NCI-H1694 treated with DMSO at 0.1 percent for 48 hours (cell line): ENCODE data around the gene KIF18B.

Source experiments
- DNase-seq: peaks from one replicate; lab custom pipeline; 2025; lab: John Stamatoyannopoulos, UW

The KIF18B gene

DNA sequence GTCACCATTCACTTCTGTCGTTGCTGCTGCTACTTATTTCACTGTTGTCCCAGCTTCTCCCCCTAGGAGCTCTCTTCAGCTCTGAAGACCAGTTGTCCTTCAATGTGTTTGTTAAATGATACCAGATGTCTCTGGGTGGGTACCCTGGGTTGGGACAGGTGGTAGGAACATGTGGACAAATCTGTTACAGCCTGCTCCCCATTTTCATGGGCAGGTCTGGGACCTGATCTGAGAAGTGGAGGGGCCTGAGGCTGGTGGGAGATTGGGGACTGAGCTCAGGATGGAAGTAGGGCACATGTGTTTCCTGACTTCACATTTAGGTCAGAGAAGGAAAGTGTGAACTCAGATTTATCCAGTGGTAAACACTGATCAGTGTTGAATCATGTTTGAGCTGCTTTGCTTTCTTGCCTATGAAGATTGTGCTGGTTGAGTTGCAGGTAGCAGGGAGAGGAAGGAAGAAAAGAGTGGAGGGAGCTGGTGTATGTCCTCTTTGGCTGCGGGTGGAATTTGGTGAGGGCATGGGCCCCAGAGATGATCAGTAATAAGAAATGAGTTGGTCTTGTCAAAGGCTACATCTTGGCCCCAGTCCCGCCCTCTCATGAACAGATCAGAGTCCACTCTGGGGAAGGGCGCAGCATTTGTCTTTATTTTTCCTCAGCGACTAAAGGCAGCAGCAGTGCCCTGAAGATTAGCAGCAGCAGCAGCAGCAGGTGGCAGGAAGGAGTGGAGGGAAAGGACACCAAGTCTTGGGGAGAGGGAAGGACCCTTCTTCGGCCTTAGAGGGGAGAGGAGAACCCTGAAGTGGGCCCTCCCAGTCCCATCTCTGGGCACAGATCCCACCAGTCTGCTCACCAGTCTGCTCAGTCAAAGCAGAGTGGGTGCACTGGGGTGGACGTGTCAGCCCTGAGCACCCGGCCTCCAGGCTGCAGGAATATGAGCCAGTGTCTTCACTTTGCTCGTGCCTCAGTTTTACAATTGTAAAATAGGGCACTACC is 42.3 kb downstream of the KIF18B start:
- peak; percentile 40 for DNase-seq

- no peak for DNase-seq
These were observed 43.3 kb downstream of the KIF18B start for GRCh38 chr17:44904001-44904984.

DNA sequence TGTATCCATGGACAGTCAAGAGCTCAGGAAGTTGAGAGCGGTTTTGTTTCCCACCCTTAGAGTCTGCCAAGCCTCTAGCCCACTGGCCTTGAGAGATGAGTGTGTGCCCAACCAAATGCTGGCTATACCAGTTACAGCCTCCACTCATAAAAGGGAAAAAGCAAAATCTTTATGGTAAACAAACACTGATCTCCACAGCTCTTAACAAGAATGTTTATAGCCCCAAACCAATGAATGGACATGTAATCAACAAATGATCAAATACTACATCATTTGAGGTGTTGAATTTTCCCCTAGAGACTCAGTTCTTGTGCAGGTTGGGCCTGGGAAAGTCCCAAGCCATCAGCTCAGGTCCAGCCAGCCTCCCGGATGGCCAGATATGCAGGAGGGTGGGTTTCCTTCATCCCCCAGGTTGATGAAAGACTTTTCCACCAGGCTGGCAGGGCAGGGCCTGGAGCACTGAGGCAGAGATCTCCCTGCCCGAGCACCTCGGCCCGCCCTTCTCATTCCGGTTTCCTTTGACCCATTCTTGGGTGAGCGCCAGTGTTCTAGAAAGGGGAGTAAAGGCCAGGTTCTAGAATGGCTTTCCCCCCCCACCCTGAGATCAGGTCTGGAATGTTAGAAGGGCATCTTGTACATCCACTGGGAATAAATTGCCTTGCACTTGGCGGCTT is 44.4 kb downstream of the KIF18B start:
- no peak for DNase-seq

DNA sequence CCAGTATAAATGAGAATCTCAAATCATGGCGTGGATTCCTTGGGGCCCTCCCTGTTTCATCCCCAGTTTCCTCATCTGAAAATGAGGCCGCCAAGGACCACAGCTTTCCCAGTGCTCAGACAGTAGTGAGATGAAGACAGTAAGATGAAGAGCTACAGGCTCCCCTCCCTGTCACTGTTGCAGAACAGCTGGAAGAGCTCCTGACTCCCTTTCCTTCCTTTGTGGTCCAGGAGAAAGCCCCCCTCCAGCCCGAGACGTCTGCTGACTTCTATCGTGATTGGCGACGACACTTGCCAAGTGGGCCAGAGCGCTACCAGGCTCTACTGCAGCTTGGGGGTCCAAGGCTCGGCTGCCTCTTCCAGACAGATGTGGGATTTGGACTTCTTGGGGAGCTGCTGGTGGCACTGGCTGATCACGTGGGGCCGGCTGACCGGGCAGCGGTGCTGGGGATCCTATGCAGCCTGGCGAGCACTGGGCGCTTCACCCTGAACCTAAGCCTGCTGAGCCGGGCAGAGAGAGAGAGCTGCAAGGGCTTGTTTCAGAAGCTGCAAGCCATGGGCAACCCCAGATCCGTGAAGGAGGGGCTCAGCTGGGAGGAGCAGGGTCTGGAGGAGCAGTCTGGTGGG is 45.3 kb downstream of the KIF18B start:
- DNase-seq, result no peak

- DNase-seq, result peak; percentile 67
These were observed 46.1 kb downstream of the KIF18B start for GRCh38 chr17:44901411-44901921.

- peak; percentile 86 for DNase-seq
These were observed 46.7 kb downstream of the KIF18B start for GRCh38 chr17:44900894-44901293.

- DNase-seq, result peak; percentile 87
These were observed 48.3 kb downstream of the KIF18B start, which contains the start of gene EFTUD2 for GRCh38 chr17:44899074-44899782. Gene EFTUD2, minus strand, starts transcription at chr17:44899445. Its CDS starts 4,924 bp downstream, at chr17:44894521.

DNA sequence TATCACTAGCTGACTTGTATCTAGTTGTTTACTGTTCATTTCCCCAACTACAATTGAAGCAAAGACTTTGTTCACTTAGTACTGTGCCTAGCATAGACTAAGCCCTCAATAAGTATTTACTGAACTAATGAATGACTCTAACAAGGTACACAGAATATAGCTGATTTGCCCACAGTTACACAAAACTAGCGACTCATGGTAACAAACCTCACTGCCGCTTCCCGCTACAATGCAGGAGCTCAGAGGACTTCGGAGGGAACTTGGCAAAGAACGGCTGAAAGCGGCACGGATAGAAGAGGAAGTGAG is 48.9 kb downstream of the KIF18B start:
- no peak for DNase-seq

DNA sequence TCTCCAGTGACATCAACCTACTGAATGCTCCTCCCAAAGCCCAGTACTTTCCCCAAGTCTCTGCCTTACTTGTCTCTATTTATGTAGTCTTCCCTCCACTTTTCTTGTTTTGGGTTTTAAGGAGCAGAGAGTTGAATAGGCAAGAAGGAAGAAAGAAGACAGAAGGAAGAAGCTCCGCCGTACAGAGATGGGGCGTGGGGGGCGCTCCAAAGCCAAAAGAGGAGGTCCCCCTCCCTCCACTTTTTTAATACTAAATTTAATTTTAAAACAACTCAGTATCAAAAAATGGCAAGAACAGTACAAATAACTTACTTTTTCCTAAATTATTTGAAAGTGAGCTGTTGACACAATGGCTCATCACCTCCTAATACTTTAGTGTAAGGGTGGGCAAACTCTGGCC is 52.9 kb downstream of the KIF18B start:
- no peak for DNase-seq

DNA sequence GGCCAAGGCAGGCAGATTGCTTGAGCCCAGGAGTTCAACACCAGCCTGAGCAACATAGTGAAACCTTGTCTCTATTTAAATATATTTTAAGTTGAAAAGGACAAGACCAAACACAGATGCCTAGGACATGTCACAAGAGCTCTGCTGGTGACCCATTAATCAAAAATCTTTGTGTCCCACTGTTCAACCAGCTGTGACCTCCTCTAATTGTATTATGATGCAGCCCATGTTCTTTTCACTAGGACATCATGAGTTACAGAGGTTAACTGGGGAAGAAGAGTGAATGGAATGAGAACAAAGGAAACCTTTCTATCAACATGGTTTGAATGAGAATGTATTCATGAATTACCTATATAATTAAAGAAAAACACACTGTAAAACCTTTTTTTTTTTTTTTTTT is 55.3 kb downstream of the KIF18B start:
- no peak for DNase-seq

DNA sequence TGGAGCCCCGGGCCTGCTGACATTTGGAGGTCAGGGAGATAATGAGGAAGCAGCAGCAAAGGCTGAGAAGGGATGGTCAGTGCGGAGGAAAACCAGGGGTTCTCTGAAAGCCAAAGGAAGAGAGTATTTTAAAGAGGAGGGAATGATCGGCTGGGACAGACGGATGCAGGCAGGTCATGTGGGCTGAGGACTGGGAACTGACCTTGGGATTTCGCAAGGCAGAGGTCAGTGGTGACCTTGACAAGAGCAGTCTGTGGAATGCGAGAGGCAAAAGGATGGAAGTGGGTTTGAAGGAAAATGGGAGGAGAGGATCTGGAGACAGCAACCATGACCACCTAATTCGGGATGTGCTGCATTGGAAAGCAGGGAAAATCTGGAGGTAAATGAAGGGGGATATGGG is 58.6 kb downstream of the KIF18B start:
- DNase-seq, result no peak

DNA sequence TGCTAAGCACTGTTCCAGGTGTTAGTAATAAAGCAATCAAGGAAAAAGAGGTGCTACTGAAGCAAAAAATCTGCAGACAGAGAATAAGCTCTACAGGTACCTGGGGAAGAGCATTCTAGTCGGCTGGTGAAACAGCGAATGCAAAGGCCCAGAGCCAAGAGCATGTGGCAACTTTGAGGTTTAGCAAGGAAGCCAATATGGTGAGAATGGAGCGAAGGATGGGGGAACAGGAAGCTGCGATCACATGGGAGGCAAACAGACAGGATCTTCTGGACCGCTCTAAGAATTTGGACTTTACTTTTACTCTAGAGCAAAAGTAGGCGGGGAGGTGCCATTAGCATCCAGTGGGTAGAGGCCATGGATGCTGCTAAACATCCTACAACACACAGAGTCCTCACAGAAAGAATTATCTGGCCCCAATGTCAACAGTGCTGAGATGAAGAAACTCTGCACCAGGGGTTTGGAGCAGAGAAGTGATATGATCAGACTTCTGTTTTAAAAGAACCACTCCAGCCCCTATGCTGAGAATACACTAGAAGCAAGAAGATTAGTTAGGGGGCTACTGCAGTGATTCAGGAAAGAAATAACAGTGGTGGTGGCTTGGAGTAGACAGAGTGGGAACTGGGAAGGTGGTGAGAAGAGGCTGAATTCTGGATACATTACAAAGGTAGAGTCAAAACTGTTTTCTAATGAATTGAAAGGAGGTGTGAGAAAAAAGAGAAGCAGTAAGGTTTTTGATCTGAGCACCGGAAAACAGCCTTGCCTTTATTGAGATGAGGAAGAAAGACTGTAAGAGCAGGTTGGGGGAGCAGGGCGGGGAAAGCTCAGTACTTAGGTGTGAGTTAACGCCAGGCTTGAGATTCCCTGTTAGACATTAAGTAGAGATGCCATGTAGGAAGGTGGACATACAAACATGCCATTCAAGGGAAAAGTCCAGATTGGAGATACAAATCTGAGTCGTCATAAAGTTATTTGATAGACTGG is 59.3 kb downstream of the KIF18B start:
- DNase-seq, result no peak

- DNase-seq, result no peak
These were observed 60.6 kb downstream of the KIF18B start for GRCh38 chr17:44887016-44887415.

- no peak for DNase-seq
These were observed 62.6 kb downstream of the KIF18B start for GRCh38 chr17:44884941-44885340.

DNA sequence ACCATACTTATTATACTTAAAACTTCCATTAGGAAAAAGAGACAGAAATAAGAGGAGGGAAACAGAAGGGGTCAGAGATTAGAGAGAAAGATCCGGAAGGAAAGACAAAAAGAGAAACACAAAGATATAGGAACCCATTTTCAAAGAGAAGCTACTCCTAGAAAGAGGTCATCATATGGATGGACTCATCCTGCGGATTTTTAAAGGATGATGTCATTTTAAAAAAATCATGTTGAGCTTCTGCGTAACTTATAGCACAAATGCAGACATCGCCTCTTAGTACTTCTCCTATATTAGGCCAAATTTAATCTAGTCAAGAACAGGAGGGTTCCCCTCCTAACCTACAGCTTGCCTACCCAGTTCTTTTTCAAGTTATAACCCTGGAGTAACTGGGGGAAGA is 66.4 kb downstream of the KIF18B start:
- DNase-seq, result no peak

DNA sequence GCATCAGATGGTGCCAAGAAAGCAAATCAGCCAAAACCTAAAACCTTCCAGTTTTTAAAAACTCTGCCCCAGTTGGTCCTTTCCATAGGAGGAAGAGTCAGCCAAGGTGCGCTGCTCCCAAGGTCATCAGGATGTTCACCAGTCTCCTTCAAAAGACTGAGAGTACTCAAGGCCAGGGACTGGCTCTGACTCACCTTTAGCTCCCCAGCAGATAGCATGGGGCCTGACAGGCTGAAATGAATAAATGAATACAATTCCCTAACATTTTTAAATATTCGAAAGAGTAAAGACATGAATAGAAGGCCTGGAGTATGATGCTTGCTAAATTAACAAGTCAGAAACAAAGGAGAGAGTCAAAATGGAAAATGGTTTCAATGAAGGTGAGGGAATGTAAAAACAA is 67.5 kb downstream of the KIF18B start:
- DNase-seq, result no peak

DNA sequence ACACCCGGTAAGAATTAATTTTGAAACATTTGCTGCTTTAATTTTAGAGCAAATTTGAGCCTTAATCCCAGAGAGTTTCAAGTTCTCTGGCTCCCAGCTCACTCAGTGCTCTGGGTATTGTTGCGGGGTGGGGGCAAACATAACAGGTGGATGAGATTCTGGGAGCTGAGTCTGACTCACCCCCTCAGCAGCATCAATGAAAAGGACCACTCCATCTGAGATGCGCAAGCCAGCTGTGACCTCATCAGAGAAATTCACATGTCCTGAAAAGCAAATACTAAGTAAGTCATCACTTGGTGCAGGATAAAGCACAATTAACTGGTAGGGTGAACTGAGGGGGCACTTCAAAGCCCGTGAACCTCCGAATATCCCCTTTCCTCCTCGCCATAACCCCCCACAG is 68.2 kb downstream of the KIF18B start:
- no peak for DNase-seq

- DNase-seq, result peak; percentile 39
These were observed 68.8 kb downstream of the KIF18B start for GRCh38 chr17:44878627-44879221.

DNA sequence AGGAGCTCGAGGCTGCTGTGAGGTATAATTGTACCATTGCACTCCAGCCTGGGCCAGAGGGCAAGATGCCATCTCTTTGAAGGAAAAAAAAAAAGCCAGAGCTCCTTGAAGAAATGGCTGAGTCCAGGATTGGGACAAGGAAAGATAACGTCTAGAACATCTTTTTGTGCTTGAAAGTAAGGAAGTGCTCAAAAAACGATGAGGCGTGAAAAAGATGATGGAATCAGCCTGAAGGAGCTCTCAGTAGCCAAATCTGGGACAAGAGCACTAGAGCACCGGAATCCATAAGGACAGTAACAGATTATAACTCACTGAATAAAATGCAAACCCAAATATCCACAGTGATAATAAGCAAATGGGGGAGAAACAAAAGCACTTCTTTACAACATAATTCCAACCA is 70.5 kb downstream of the KIF18B start:
- no peak for DNase-seq
